GM21367 (cell line): Measurements from ENCODE around the gene ADAMTS17.
"Not testable (repeated sequence)": the region's sequence is repeated elsewhere in the genome, so short reads cannot be mapped to it uniquely, and the experiment has no call there.

Experiments
- ATAC-seq: cut with Tn5 transposase; IDR thresholded peaks from one replicate; pipeline ENCODE4 v1.9.1; 2021; ENCODE audit not compliant: unreplicated experiment

Gene ADAMTS17

GRCh38 chr15:99983171-99983885 lies 358.4 kb downstream of the ADAMTS17 start:
- no peak for ATAC-seq

DNA sequence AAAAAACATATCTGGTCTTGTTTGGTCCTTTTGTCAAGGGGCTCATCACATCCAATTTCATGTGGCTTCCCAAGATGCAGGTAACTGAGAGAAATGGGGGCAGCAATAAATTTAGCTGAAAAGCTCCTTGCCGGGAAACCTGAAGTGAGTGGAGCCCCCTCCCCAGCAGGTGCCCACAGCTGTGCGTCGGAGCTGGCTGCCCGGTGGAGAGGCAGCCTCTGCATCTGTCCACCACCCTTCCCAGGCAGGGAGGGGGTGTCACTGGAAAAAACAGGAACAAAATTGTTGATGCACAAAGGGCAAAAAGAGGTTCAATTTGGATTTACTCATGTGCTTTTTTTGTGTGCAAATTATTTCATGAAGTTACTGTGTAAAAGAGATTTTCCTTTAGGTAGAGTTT lies 359.1 kb downstream of the ADAMTS17 start:
- ATAC-seq: no peak

DNA sequence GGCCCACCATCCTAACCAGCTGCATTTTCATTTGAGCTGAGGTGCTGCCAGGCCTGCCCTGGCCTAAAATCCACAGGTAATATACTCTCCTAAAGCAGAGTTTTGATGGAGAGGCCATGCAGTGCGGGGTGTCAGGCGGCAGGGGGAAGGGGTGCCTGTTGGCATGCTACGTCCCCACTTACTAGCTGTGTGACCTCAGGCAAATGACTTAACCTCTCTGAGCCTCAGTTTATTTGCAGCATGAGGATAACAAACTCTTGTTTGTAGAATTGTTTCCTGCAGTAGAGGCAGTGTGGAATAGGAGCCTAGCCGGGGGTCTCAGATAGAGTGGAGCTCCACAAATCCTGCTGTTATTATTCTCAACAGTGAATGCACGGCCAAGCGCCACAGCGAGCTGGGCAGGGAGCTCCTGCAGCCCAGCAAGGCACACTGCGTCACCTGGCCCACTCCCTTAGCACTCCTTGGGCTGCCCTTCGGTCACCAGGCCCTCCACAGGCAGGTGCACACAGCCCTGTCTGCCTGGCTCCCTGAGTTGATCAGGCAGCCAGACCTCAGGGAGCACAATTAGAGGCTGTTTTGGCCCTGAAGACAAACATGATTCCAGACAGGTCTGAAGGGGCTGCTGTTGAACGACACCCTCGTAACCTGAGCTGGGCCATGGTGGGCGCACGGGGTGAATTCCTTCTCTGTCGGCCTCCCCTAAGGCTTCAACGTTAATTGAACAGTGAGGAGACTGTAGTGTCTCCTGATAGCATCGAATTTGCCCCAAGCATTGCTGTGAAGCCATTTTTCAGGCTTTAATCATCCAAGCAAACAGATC lies 359.7 kb downstream of the ADAMTS17 start:
- no peak for ATAC-seq

GRCh38 chr15:99981191-99981647 lies 360.6 kb downstream of the ADAMTS17 start:
- no peak for ATAC-seq

GRCh38 chr15:99980752-99981151 lies 361.0 kb downstream of the ADAMTS17 start:
- no peak for ATAC-seq

GRCh38 chr15:99979886-99980285 lies 361.9 kb downstream of the ADAMTS17 start:
- not testable (repeated sequence) for ATAC-seq

DNA sequence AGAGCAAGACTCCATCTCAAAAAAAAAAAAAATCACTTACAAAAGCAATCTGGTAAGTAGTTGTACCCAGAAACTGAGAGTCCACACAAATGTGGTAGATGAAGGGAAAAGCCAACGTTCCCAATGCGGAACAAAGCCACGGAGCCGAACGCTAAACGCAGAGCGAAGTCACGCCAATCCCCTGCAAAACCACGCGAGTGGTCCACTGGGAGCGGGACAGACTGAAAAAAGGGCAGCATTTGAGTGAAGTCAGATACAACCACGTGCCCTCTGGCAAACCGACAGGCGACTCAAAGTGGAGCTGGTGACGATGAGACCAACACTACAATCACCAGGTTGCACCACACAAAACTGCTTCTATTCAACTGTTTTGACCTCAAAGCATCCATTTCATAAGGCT lies 362.4 kb downstream of the ADAMTS17 start:
- no peak for ATAC-seq

DNA sequence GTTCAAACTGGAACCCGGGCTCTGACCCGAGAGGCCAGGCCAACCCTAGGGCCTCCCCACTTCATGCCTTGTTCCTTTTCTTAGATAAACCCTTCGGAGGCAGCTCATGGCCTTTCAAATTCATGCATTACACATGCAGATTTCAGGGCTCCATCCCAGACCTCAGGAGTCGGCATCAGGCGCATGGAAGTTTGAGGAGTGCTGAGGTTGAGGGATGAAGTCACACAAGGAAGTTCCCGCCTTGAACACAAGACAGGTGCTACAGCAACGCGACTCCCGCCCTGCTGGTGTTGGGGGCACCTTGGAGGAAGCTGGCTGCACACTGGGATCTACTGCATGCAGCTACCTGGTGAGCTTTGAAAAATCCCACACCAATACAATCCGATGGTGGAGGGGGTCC lies 363.3 kb downstream of the ADAMTS17 start:
- ATAC-seq: no peak

- no peak for ATAC-seq
Observed at GRCh38 chr15:99977929-99978328, 363.8 kb downstream of the ADAMTS17 start.

GRCh38 chr15:99976811-99977271 lies 364.9 kb downstream of the ADAMTS17 start:
- ATAC-seq: no peak

GRCh38 chr15:99976000-99976399 lies 365.8 kb downstream of the ADAMTS17 start:
- ATAC-seq: no peak

DNA sequence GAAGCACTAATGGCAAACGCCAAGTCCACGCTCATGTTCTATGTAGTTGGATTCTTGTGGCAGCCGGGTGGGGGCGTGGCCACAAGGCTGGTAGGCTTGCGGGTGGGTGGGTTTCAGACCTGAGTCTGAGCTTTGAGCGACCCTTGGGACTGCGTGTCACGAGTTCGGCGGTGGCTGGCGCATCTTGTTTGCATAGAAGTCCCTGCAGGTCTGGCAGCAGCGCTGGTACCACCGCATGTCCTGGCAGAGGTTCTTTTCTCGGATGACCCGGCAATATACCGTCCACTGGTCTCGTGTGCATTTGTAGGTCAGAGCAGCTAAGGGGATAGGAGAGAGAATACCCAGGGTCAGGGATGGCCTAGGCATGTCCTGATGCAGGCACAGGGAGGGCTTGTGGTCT lies 367.5 kb downstream of the ADAMTS17 start:
- ATAC-seq: no peak

DNA sequence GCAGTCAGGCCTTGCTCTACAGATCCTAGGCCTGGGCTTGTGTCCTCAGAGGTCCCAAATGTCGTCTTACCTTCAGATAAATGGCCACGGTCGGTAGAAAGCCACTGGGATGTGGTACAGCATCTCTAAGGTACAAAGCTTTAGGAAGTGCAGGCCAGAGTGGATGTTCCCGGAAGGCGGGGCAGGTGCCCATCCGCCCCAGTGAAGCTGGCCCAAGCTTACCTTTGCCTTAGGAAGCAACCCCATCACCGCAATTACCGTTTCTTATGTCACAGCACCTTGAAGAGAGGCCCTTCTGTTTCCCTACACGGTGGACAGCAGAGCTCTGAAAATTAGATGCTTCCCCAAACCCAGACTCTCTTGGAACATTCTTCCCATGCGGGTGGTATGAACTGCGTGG lies 368.4 kb downstream of the ADAMTS17 start:
- ATAC-seq: no peak

GRCh38 chr15:99970891-99971430 lies 370.8 kb downstream of the ADAMTS17 start:
- no peak for ATAC-seq

- ATAC-seq: no peak
Observed at GRCh38 chr15:99969261-99969920, 372.4 kb downstream of the ADAMTS17 start.

DNA sequence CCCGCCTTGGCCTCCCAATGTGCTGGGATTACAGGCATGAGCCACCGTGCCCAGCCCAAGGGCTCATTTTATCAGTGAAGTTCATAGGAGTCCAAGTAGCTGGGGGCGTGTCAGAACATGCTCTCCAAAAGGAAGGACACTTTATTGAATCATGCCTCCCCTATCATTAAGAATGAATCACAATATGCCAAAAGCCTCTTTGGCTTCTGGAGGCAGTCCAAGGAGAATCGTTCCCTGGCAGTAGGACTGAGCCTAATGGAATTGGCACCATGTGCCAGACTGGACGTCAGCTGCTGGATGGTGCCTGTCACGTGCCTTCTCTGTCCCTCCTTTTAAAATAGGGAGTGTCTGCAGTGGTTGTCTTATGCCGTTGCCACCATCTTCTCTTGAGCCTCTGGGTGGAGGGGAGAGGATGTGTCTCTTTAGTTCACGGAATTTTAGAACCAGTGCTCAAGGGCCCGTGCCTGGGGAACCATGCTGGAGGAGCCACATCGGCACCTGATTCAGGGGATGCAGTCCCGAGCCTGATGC lies 373.9 kb downstream of the ADAMTS17 start:
- no peak for ATAC-seq

- no peak for ATAC-seq
Observed at GRCh38 chr15:99966815-99967214, 375.0 kb downstream of the ADAMTS17 start.

GRCh38 chr15:99965376-99965775 lies 376.4 kb downstream of the ADAMTS17 start:
- ATAC-seq: no peak

DNA sequence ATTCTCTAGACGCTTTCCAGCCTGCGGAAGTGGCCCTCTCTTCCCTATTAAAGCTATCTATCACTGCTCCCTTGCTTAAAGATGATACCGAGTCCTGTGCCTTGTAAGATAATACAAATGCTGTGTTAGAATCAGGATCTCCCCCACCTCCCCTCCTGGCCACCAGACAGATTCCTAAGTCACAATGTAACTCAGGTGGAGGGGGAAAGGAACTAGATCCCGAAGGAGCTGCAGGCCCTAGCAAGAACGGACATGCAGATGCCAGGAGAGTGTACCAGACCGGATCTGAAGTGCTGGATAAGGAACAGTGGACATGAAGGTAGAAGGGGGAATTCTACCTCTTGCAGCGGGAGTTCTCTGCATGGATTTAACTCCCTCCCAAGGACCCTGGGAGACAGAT lies 377.8 kb downstream of the ADAMTS17 start:
- no peak for ATAC-seq

DNA sequence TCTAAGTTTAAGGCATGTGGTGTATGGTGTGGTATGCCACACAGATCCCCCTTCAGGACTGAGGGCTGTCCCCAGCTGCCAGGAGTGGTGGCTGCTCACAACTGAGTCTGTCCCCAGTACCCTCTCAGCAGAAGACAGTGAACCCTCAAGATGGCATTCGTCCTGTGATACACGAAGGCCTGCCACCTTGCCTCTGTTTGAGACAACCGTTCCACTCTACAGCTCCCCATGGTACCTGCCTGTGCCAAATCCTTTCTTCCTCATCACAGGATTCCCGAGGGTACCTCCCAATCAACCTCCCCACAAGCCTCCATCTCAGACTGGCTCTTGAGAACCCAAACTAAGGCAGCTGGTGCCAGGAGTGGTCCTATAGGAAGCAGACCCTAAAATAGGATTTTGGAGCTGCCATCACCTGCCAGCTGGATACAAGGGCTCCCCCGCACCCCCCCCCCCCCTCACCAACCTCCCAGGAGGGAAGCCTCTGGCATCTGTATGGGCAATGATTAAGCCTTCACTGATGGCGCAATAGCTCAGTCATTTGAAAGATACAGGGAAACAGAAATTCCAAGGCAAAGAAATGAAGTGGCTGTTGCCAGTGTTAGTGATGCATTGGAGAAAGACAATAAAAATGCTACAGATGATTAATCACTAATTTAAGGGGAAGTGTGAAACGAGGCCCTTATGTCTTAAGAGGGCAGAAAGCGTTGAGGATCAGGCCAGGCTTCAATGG lies 378.5 kb downstream of the ADAMTS17 start:
- no peak for ATAC-seq
